ENCODE measurements around the gene DCAF11.

The DCAF11 gene

GRCh38 chr14:24079491-24080141, 35.0 kb upstream of the DCAF11 start:
- DNase-seq: peak; percentile 97

- no peak for DNase-seq
Observed at GRCh38 chr14:24080142-24080530, 34.4 kb upstream of the DCAF11 start.

GRCh38 chr14:24080888-24081738, 33.5 kb upstream of the DCAF11 start:
- DNase-seq: peak; percentile 51

GRCh38 chr14:24081739-24082211, 32.8 kb upstream of the DCAF11 start:
- no peak for DNase-seq

- no peak for DNase-seq
Observed at GRCh38 chr14:24082411-24083080, 32.0 kb upstream of the DCAF11 start.

- no peak for DNase-seq
Observed at GRCh38 chr14:24083462-24083861, 31.1 kb upstream of the DCAF11 start.

GRCh38 chr14:24084440-24084839, 30.1 kb upstream of the DCAF11 start:
- DNase-seq: no peak

GRCh38 chr14:24085215-24085614, 29.4 kb upstream of the DCAF11 start:
- no peak for DNase-seq

GRCh38 chr14:24086193-24086955, 28.2 kb upstream of the DCAF11 start:
- no peak for DNase-seq

GRCh38 chr14:24087004-24087403, 27.6 kb upstream of the DCAF11 start:
- DNase-seq: no peak

GRCh38 chr14:24088095-24088494, 26.5 kb upstream of the DCAF11 start:
- no peak for DNase-seq

GRCh38 chr14:24089890-24090289, 24.7 kb upstream of the DCAF11 start:
- no peak for DNase-seq

GRCh38 chr14:24092110-24092504, 22.5 kb upstream of the DCAF11 start:
- DNase-seq: no peak

- DNase-seq: no peak
Observed at GRCh38 chr14:24092505-24093206, 21.9 kb upstream of the DCAF11 start.

- DNase-seq: no peak
Observed at GRCh38 chr14:24093207-24093900, 21.2 kb upstream of the DCAF11 start.

GRCh38 chr14:24093901-24094840, 20.4 kb upstream of the DCAF11 start, which contains the start of gene PCK2:
Gene PCK2 (plus strand): TSS chr14:24094311. CDS start chr14:24094406, 95 bp downstream.
- DNase-seq: peak; percentile 73

GRCh38 chr14:24094841-24095270, 19.7 kb upstream of the DCAF11 start:
- no peak for DNase-seq

- no peak for DNase-seq
Observed at GRCh38 chr14:24095271-24096068, 19.1 kb upstream of the DCAF11 start.

- no peak for DNase-seq
Observed at GRCh38 chr14:24096545-24097181, 17.9 kb upstream of the DCAF11 start.

Data from DMS 273 treated with DMSO at 0.1 percent for 48 hours (cell line).